Measurements from ENCODE around the gene TRIM23.

DNA sequence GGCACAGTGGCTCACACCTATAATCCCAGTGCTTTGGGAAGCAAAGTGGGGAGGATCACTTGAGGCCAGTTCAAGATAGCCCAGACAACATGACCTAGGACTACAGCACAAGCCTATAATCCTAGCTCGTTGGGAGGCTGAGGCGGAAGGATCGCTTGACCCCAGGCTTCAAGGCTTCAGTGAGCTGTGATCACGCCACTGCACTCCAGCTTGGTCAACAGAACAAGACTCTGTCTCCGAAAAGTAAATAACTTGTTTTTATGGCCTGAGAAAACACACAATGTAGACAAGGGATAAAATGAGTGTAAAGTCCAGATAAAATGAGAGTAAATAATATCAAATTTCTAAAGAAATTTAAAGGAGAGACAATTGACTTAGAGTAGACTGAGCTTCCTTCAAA, 27.0 kb upstream of the TRIM23 start:
- TF ChIP-seq EP300 (IDR thresholded peaks at IDR 0.05; ENCODE audit: low read depth) (no peak), POLR2A (IDR thresholded peaks at IDR 0.05) (no peak)
- TF ChIP-seq, protein P1, sequence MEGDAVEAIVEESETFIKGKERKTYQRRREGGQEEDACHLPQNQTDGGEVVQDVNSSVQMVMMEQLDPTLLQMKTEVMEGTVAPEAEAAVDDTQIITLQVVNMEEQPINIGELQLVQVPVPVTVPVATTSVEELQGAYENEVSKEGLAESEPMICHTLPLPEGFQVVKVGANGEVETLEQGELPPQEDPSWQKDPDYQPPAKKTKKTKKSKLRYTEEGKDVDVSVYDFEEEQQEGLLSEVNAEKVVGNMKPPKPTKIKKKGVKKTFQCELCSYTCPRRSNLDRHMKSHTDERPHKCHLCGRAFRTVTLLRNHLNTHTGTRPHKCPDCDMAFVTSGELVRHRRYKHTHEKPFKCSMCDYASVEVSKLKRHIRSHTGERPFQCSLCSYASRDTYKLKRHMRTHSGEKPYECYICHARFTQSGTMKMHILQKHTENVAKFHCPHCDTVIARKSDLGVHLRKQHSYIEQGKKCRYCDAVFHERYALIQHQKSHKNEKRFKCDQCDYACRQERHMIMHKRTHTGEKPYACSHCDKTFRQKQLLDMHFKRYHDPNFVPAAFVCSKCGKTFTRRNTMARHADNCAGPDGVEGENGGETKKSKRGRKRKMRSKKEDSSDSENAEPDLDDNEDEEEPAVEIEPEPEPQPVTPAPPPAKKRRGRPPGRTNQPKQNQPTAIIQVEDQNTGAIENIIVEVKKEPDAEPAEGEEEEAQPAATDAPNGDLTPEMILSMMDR (IDR thresholded peaks at IDR 0.05) = no peak

Measured in transverse colon (tissue), 3 donors.